SK-N-SH (cell line): Measurements from ENCODE around the gene ARHGAP6. TPM values are rescaled to one million over a fixed set of nuclear protein-coding genes. Genes with fewer than 3 reads are reported as not detected.

Experiments used
- CTCF ChIA-PET: fragments of 300-600, 350-600 bp; formaldehyde crosslinking; extraction: SDS; loops from one replicate; lab custom pipeline; 2021; lab: Yijun Ruan, JAX
- POLR2A ChIA-PET: fragments of 350-600 bp; sonication (Branson Sonifier 250); formaldehyde crosslinking; extraction: SDS; loops from one replicate; lab custom pipeline; 2020; ENCODE audit warnings: antibody characterized with exemption, inconsistent platforms; lab: Yijun Ruan, JAX
- DNase-seq: peaks from one replicate; pipeline ENCODE4 v3.0.0; 2012
- H2AFZ ChIP-seq: fragments of 200-600 bp; sonication (generic); 2 replicates; pipeline ENCODE4 v1.8.1; 2016; ENCODE audit warnings: antibody characterized with exemption, mild to moderate bottlenecking, low read depth
- H3F3A ChIP-seq: fragments of 200-600 bp; sonication (generic); replicated peaks from 2 replicates; pipeline ENCODE3; 2016; ENCODE audit warnings: antibody characterized with exemption, mild to moderate bottlenecking; ENCODE audit not compliant: insufficient read depth
- H3K27ac ChIP-seq, 2 experiments: fragments of 200-500 bp in 1 of 2; fragments of 200-600 bp in 1 of 2; sonication (Bioruptor generic) in 1 of 2; sonication (generic), shearing (Covaris generic) in 1 of 2; 2 replicates each; pipeline versions ENCODE4 v1.5.1 to v1.6.1; 2014 to 2016; ENCODE audit warnings: low read depth in 2 of 2, inconsistent platforms in 1 of 2, low read length in 1 of 2, mild to moderate bottlenecking in 1 of 2, mixed read lengths in 1 of 2
- H3K27me3 ChIP-seq: fragments of 200-600 bp; sonication (generic), shearing (Covaris generic); 2 replicates; pipeline ENCODE4 v1.6.1; 2016; ENCODE audit warnings: mixed run types; ENCODE audit not compliant: insufficient read depth
- H3K36me3 ChIP-seq, 2 experiments: fragments of 200-500 bp in 1 of 2; fragments of 200-600 bp in 1 of 2; sonication (Bioruptor generic) in 1 of 2; sonication (generic) in 1 of 2; replicated peaks in 1 of 2; 2 replicates each; pipeline versions ENCODE3 to v1.5.1; 2014 to 2016; ENCODE audit warnings: low read length in 1 of 2, mild to moderate bottlenecking in 1 of 2; ENCODE audit not compliant: insufficient read depth in 2 of 2, control insufficient read depth in 1 of 2
- H3K4me1 ChIP-seq, 2 experiments: fragments of 200-500 bp in 1 of 2; fragments of 200-600 bp in 1 of 2; sonication (Bioruptor generic) in 1 of 2; sonication (generic), shearing (Covaris generic) in 1 of 2; 2 replicates each; pipeline versions ENCODE4 v1.5.1 to v1.6.1; 2014 to 2016; ENCODE audit warnings: low read depth in 1 of 2, low read length in 1 of 2, mixed run types in 1 of 2; ENCODE audit not compliant: insufficient read depth in 2 of 2, control insufficient read depth in 1 of 2
- H3K4me2 ChIP-seq: fragments of 200-600 bp; sonication (generic), shearing (Covaris generic); 2 replicates; pipeline ENCODE4 v1.6.1; 2017; ENCODE audit warnings: mixed run types
- H3K4me3 ChIP-seq, 2 experiments: fragments of 200-500 bp in 1 of 2; fragments of 200-600 bp in 1 of 2; sonication (Bioruptor generic) in 1 of 2; sonication (generic), shearing (Covaris generic) in 1 of 2; 2 replicates each; pipeline versions ENCODE4 v1.5.1 to v1.8.1; 2014 to 2016; ENCODE audit warnings: low read depth in 2 of 2, inconsistent platforms in 1 of 2, low read length in 1 of 2, mild to moderate bottlenecking in 1 of 2, mixed read lengths in 1 of 2, moderate library complexity in 1 of 2
- H3K79me2 ChIP-seq: fragments of 200-600 bp; sonication (generic); 2 replicates; pipeline ENCODE4 v1.8.1; 2017; ENCODE audit warnings: mild to moderate bottlenecking; ENCODE audit not compliant: insufficient read depth
- H3K9ac ChIP-seq: fragments of 200-600 bp; sonication (generic); 2 replicates; pipeline ENCODE4 v1.6.1; 2017; ENCODE audit warnings: mixed run types
- H3K9me2 ChIP-seq: fragments of 200-600 bp; sonication (generic); 2 replicates; pipeline ENCODE4 v1.6.1; 2017; ENCODE audit warnings: mixed run types
- H3K9me3 ChIP-seq: fragments of 200-600 bp; sonication (generic); 2 replicates; pipeline ENCODE4 v1.6.1; 2017; ENCODE audit warnings: mixed run types, mild to moderate bottlenecking, moderate library complexity
- H4K20me1 ChIP-seq: fragments of 200-600 bp; sonication (generic); 2 replicates; pipeline ENCODE4 v1.6.1; 2017; ENCODE audit warnings: mild to moderate bottlenecking, mixed run types; ENCODE audit not compliant: insufficient read depth
- CHD2 ChIP-seq: fragments of 150-350 bp; IDR thresholded peaks from 2 replicates; pipeline ENCODE4 v1.6.1; 2018; ENCODE audit warnings: low read length; ENCODE audit not compliant: partially characterized antibody
- EZH2phosphoT487 ChIP-seq: fragments of 200-600 bp; sonication (generic); IDR thresholded peaks from 2 replicates; pipeline ENCODE4 v1.6.1; 2017; ENCODE audit warnings: low read depth, mixed run types, mild to moderate bottlenecking, antibody characterized with exemption, moderate library complexity, borderline replicate concordance
- FOXJ3 ChIP-seq: sonication (generic); formaldehyde crosslinking; IDR thresholded peaks from 2 replicates; pipeline ENCODE4 v1.5.1; 2020; ENCODE audit warnings: mild to moderate bottlenecking, missing genetic modification reagents
- FOXM1 ChIP-seq: IDR thresholded peaks from 2 replicates; pipeline ENCODE4 v1.4.0; 2012; ENCODE audit warnings: low read depth, mild to moderate bottlenecking
- GABPA ChIP-seq: IDR thresholded peaks from 2 replicates; pipeline ENCODE4 v1.4.0; 2012; ENCODE audit warnings: low read depth, mild to moderate bottlenecking
- GATA2 ChIP-seq: sonication (generic); formaldehyde crosslinking; IDR thresholded peaks from 2 replicates; pipeline ENCODE4 v1.5.0; 2020; ENCODE audit warnings: mild to moderate bottlenecking, missing genetic modification reagents
- JUND ChIP-seq: IDR thresholded peaks from 2 replicates; pipeline ENCODE4 v1.4.0; 2012
- MEF2A ChIP-seq: IDR thresholded peaks from 2 replicates; pipeline ENCODE4 v1.4.0; 2012; ENCODE audit warnings: low read depth, borderline replicate concordance
- MXI1 ChIP-seq: IDR thresholded peaks from 2 replicates; pipeline ENCODE4 v1.6.1; 2012; ENCODE audit warnings: mild to moderate bottlenecking, low read depth, low read length, improper control_type of control experiment
- NFIC ChIP-seq: IDR thresholded peaks from 2 replicates; pipeline ENCODE4 v1.4.0; 2012; ENCODE audit warnings: borderline replicate concordance
- NRF1 ChIP-seq: IDR thresholded peaks from 2 replicates; pipeline ENCODE4 v1.6.1; 2012; ENCODE audit warnings: low read depth, mild to moderate bottlenecking, low read length
- RAD21 ChIP-seq: IDR thresholded peaks from 2 replicates; pipeline ENCODE4 v1.6.1; 2012; ENCODE audit warnings: mild to moderate bottlenecking, low read length
- RXRA ChIP-seq: IDR thresholded peaks from 2 replicates; pipeline ENCODE4 v1.4.0; 2012; ENCODE audit warnings: low read depth, mild to moderate bottlenecking, borderline replicate concordance
- SIN3A ChIP-seq: IDR thresholded peaks from 2 replicates; pipeline ENCODE4 v1.6.1; 2012; ENCODE audit warnings: low read depth, mild to moderate bottlenecking, low read length, moderate library complexity, borderline replicate concordance
- SMC3 ChIP-seq: IDR thresholded peaks from 2 replicates; pipeline ENCODE4 v1.6.1; 2012; ENCODE audit warnings: low read depth, low read length, improper control_type of control experiment
- TAF1 ChIP-seq: IDR thresholded peaks from 2 replicates; pipeline ENCODE4 v1.6.1; 2012; ENCODE audit warnings: low read depth, mild to moderate bottlenecking, low read length, moderate library complexity, borderline replicate concordance
- TEAD4 ChIP-seq: IDR thresholded peaks from 2 replicates; pipeline ENCODE4 v1.4.0; 2012; ENCODE audit warnings: mild to moderate bottlenecking, borderline replicate concordance; ENCODE audit not compliant: insufficient read depth
- WGBS: methylation state at CpG from one replicate; pipeline ENCODE4 v1.1.6; 2017; ENCODE audit warnings: low lambda C conversion rate; 5-methylcytosine and 5-hydroxymethylcytosine counted together
- polyA plus RNA-seq, 3 experiments: library from polyadenylated mRNA; depleted of rRNA; stranded (reverse); fragments of >200 nt; gene quantifications; 2 replicates each; pipeline ENCODE4 v1.2.3, GENCODE V29; 2012
- TF ChIP-seq, protein P1 (sequence below): IDR thresholded peaks from 2 replicates; pipeline ENCODE4 v1.4.0; 2012; ENCODE audit warnings: low read depth
- TF ChIP-seq, protein P2 (sequence below): fragments of 150-350 bp; IDR thresholded peaks from 2 replicates; pipeline ENCODE4 v1.6.1; 2017; ENCODE audit warnings: antibody characterized with exemption, low read length, low read depth, borderline replicate concordance
- TF ChIP-seq, protein P3 (sequence below): fragments of 150-350 bp; IDR thresholded peaks from 2 replicates; pipeline ENCODE4 v1.6.1; 2016; ENCODE audit warnings: mild to moderate bottlenecking, low read depth, low read length
- TF ChIP-seq, protein P4 (sequence below): IDR thresholded peaks from 2 replicates; pipeline ENCODE4; 2012
- TF ChIP-seq, protein P5 (sequence below): fragments of 200-600 bp; sonication (generic); IDR thresholded peaks from 2 replicates; pipeline ENCODE4 v1.6.1; 2017; ENCODE audit warnings: antibody characterized with exemption, mild to moderate bottlenecking, moderate library complexity

Gene ARHGAP6
- polyA plus RNA-seq, 1 of the 3 experiments (the other 2 are of a cell fraction), result 0.16 TPM

DNA sequence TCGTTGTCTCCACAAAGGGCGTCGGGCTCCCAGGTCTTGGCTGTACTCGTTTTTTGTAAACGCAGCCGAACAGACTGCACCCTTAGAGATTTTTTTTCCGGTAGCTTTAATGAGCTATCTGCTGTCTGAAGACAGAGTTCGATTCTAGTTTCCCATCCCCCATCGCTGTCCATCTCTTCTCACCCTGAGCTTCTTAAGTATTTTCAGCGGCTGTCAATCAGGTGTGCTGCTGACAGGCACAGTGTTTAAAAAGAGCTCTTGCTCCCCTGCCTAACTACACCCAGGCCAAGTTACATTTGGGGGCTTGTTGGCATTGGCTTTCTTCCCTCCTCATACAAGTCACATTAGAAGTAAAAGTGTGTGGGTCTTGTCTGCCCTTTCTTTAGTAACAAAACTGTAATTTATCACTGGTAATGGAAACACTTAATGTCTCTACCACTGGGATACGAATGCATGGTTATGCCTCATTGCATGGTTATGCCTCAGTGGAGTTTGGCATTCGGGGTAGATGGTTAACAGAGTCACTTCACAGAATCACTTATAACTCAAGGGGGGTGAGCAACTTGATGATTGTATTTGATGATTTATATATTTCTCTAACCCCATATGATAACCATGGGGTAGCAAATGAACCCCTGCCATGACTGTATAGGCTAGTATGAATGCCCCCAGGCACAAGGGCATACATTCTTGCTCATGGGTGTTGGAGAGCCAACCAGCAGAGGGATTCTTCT is 1.4 kb upstream of the ARHGAP6 start:
- Histone ChIP-seq H3K4me1 (no peaks in the 10 kb centered on the region; a peak in 1 of 4 replicates), H3K4me2 (no peak overlapping the region), H3K36me3 (no peaks in the 10 kb centered on the region), H3K9ac (no peak overlapping the region), H3F3A (no peaks in the 10 kb centered on the region), H3K27me3 (peaks cover 42% of the 10 kb centered on the region; the same call in 1 of the 2 replicates), H3K9me2 (no peaks in the 10 kb centered on the region), H2AFZ (no peak overlapping the region), H4K20me1 (no peaks in the 10 kb centered on the region), H3K27ac (no peak overlapping the region), H3K9me3 (no peaks in the 10 kb centered on the region), H3K4me3 (no peak overlapping the region), H3K79me2 (no peaks in the 10 kb centered on the region)
- no peak for TF ChIP-seq FOXJ3
- TF ChIP-seq MXI1, result no peak
- no peak for TF ChIP-seq EZH2phosphoT487
- no peak for TF ChIP-seq GABPA
- TF ChIP-seq SMC3, result no peak
- TF ChIP-seq SIN3A, result no peak
- no peak for TF ChIP-seq TEAD4
- TF ChIP-seq TAF1, result no peak
- no peak for TF ChIP-seq RXRA
- TF ChIP-seq, protein P1, sequence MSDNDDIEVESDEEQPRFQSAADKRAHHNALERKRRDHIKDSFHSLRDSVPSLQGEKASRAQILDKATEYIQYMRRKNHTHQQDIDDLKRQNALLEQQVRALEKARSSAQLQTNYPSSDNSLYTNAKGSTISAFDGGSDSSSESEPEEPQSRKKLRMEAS, result no peak
- no peak for TF ChIP-seq CHD2
- TF ChIP-seq NFIC, result no peak
- no peak for TF ChIP-seq MEF2A
- TF ChIP-seq, protein P2, sequence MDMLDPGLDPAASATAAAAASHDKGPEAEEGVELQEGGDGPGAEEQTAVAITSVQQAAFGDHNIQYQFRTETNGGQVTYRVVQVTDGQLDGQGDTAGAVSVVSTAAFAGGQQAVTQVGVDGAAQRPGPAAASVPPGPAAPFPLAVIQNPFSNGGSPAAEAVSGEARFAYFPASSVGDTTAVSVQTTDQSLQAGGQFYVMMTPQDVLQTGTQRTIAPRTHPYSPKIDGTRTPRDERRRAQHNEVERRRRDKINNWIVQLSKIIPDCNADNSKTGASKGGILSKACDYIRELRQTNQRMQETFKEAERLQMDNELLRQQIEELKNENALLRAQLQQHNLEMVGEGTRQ, result no peak
- TF ChIP-seq, protein P3, sequence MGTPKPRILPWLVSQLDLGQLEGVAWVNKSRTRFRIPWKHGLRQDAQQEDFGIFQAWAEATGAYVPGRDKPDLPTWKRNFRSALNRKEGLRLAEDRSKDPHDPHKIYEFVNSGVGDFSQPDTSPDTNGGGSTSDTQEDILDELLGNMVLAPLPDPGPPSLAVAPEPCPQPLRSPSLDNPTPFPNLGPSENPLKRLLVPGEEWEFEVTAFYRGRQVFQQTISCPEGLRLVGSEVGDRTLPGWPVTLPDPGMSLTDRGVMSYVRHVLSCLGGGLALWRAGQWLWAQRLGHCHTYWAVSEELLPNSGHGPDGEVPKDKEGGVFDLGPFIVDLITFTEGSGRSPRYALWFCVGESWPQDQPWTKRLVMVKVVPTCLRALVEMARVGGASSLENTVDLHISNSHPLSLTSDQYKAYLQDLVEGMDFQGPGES, result no peak
- WGBS, result 5% methylated on average over 12 of the region's 12 CpGs
- CTCF ChIA-PET, result interaction anchor here (1.1 kb wide), 1 partner anchor 35 kb away, joined by 3 read pairs; no protein-coding TSS in a partner anchor
- POLR2A ChIA-PET, result no interaction called here
- DNase-seq, result no peak

DNA sequence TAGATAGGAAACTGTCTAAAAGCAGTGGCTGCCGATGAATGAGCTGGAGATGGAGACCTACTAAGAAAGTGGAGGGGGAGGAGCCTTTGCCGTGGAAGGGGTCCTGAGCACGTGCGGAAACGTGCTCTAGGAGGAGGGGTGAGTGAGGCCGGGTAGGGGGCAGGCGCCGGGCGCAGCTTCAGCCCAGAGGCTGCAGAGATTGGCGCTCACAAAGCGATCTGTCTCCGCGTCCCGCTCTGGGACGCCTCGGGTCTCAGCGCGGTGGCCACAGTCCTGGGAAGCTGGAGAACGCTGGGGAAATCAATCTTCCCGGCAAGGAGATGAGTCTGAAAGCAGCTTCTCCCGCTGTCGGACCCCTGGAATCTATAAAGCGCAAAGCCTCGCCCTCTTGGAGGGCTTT is 444 bp upstream of the ARHGAP6 start:
- Histone ChIP-seq H3K27me3 (peaks cover 42% of the 10 kb centered on the region; the same call in 1 of the 2 replicates), H3K9me3 (no peaks in the 10 kb centered on the region), H3K4me1 (no peaks in the 10 kb centered on the region; a peak in 1 of 4 replicates), H3K9me2 (no peaks in the 10 kb centered on the region), H3K27ac (no peak overlapping the region), H3K79me2 (no peaks in the 10 kb centered on the region), H3K4me3 (no peak overlapping the region), H3K9ac (no peak overlapping the region), H2AFZ (no peak overlapping the region), H3F3A (no peaks in the 10 kb centered on the region), H3K4me2 (peak overlapping the region; percentile 63; the same call in 1 of the 2 replicates), H3K36me3 (no peaks in the 10 kb centered on the region), H4K20me1 (no peaks in the 10 kb centered on the region)
- ChIA-PET CTCF (interaction anchor here (1.1 to 1.5 kb wide), 2 partner anchors 14 to 36 kb away, joined by 3 to 4 read pairs; no protein-coding TSS in a partner anchor), POLR2A (no interaction called here)
- DNase-seq, result peak; percentile 42
- 9% methylated on average over 19 of the region's 24 CpGs for WGBS
- no peak for TF ChIP-seq GABPA
- TF ChIP-seq TEAD4, result no peak
- TF ChIP-seq, protein P2, result no peak
- no peak for TF ChIP-seq FOXM1
- TF ChIP-seq, protein P4, sequence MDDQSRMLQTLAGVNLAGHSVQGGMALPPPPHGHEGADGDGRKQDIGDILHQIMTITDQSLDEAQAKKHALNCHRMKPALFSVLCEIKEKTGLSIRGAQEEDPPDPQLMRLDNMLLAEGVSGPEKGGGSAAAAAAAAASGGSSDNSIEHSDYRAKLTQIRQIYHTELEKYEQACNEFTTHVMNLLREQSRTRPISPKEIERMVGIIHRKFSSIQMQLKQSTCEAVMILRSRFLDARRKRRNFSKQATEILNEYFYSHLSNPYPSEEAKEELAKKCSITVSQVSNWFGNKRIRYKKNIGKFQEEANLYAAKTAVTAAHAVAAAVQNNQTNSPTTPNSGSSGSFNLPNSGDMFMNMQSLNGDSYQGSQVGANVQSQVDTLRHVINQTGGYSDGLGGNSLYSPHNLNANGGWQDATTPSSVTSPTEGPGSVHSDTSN, result no peak
- no peak for TF ChIP-seq NRF1
- TF ChIP-seq, protein P5, sequence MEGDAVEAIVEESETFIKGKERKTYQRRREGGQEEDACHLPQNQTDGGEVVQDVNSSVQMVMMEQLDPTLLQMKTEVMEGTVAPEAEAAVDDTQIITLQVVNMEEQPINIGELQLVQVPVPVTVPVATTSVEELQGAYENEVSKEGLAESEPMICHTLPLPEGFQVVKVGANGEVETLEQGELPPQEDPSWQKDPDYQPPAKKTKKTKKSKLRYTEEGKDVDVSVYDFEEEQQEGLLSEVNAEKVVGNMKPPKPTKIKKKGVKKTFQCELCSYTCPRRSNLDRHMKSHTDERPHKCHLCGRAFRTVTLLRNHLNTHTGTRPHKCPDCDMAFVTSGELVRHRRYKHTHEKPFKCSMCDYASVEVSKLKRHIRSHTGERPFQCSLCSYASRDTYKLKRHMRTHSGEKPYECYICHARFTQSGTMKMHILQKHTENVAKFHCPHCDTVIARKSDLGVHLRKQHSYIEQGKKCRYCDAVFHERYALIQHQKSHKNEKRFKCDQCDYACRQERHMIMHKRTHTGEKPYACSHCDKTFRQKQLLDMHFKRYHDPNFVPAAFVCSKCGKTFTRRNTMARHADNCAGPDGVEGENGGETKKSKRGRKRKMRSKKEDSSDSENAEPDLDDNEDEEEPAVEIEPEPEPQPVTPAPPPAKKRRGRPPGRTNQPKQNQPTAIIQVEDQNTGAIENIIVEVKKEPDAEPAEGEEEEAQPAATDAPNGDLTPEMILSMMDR, result no peak
- no peak for TF ChIP-seq RXRA
- no peak for TF ChIP-seq RAD21
- TF ChIP-seq CHD2, result no peak
- TF ChIP-seq GATA2 (CRISPR knock-in tag), result no peak
- TF ChIP-seq JUND, result no peak
